HEK293 (cell line): ENCODE measurements around the gene CRTAP.

Source experiments
- CTCF ChIA-PET: fragments of 350-600 bp; formaldehyde crosslinking; extraction: SDS; loops from one replicate; lab custom pipeline; 2021; ENCODE audit warnings: antibody characterized with exemption; lab: Yijun Ruan, JAX
- POLR2A ChIA-PET: fragments of 300-600 bp; formaldehyde crosslinking; extraction: SDS; loops from one replicate; lab custom pipeline; 2020; ENCODE audit warnings: antibody characterized with exemption, inconsistent platforms; lab: Yijun Ruan, JAX
- H3K27ac ChIP-seq: fragments of 200-500 bp; sonication (Bioruptor generic); 2 replicates; pipeline ENCODE4 v1.5.1; 2014; ENCODE audit warnings: low read depth, low read length, control low read depth, inconsistent platforms; ENCODE audit errors: extremely low read depth
- H3K36me3 ChIP-seq, 2 experiments: fragments of 200-500 bp in 1 of 2; sonication (Bioruptor generic) in 1 of 2; 1 replicate in 1 of 2; 2 replicates in 1 of 2; pipeline ENCODE4 v1.5.1; 2014 to 2017; ENCODE audit warnings: inconsistent platforms in 2 of 2, low read length in 2 of 2; ENCODE audit not compliant: control insufficient read depth in 2 of 2, insufficient read depth in 1 of 2
- H3K4me1 ChIP-seq: fragments of 200-500 bp; sonication (Bioruptor generic); 2 replicates; pipeline ENCODE4 v1.5.1; 2014; ENCODE audit warnings: mild to moderate bottlenecking, low read length, inconsistent platforms; ENCODE audit not compliant: control insufficient read depth, insufficient read depth
- H3K4me3 ChIP-seq: 2 replicates; pipeline ENCODE4 v1.5.1; 2011; ENCODE audit warnings: low read depth, mild to moderate bottlenecking, control low read depth, low read length, moderate library complexity
- H3K9me3 ChIP-seq: fragments of 200-500 bp; sonication (Bioruptor generic); 2 replicates; pipeline ENCODE4 v1.5.1; 2014; ENCODE audit warnings: low read depth, low read length, inconsistent platforms; ENCODE audit not compliant: control insufficient read depth, insufficient read depth
- EGR2 ChIP-seq: fragments of 450-650 bp; formaldehyde crosslinking; IDR thresholded peaks from 2 replicates; pipeline ENCODE4 v1.5.1; 2016; ENCODE audit warnings: low read depth, missing biosample characterization, missing genetic modification characterization
- IKZF3 ChIP-seq: fragments of 450-650 bp; IDR thresholded peaks from 2 replicates; pipeline ENCODE4 v1.5.0; 2018; ENCODE audit warnings: missing biosample characterization, mild to moderate bottlenecking, missing genetic modification characterization, moderate library complexity
- KLF1 ChIP-seq: fragments of 450-650 bp; formaldehyde crosslinking; IDR thresholded peaks from 2 replicates; pipeline ENCODE4 v1.5.1; 2016; ENCODE audit warnings: missing biosample characterization, missing genetic modification characterization
- SP2 ChIP-seq: fragments of 450-650 bp; formaldehyde crosslinking; IDR thresholded peaks from 2 replicates; pipeline ENCODE4 v1.5.1; 2016; ENCODE audit warnings: missing biosample characterization, missing genetic modification characterization
- WT1 ChIP-seq: fragments of 450-650 bp; formaldehyde crosslinking; IDR thresholded peaks from 2 replicates; pipeline ENCODE4 v1.5.1; 2016; ENCODE audit warnings: missing biosample characterization, missing genetic modification characterization
- ZFP41 ChIP-seq: fragments of 450-650 bp; formaldehyde crosslinking; IDR thresholded peaks from 2 replicates; pipeline ENCODE4 v1.5.1; 2016; ENCODE audit warnings: missing biosample characterization, missing genetic modification characterization, borderline replicate concordance
- ZNF202 ChIP-seq: fragments of 450-650 bp; formaldehyde crosslinking; IDR thresholded peaks from 2 replicates; pipeline ENCODE4 v1.5.1; 2016; ENCODE audit warnings: missing biosample characterization, missing genetic modification characterization, borderline replicate concordance
- ZNF239 ChIP-seq: fragments of 450-650 bp; formaldehyde crosslinking; IDR thresholded peaks from 2 replicates; pipeline ENCODE4 v1.5.1; 2016; ENCODE audit warnings: missing biosample characterization, missing genetic modification characterization
- ZNF266 ChIP-seq: fragments of 450-650 bp; formaldehyde crosslinking; IDR thresholded peaks from 2 replicates; pipeline ENCODE4 v1.5.1; 2016; ENCODE audit warnings: missing biosample characterization, missing genetic modification characterization, low read depth
- ZNF274 ChIP-seq, 2 experiments: fragments of 200-500 bp in 1 of 2; fragments of 450-650 bp in 1 of 2; sonication (Bioruptor generic) in 1 of 2; formaldehyde crosslinking in 1 of 2; IDR thresholded peaks; 2 replicates each; pipeline versions ENCODE4 v1.5.1 to v1.6.1; 2014 to 2016; ENCODE audit warnings: borderline replicate concordance in 1 of 2, inconsistent platforms in 1 of 2, low read length in 1 of 2, missing biosample characterization in 1 of 2, missing genetic modification characterization in 1 of 2
- ZNF324 ChIP-seq: fragments of 450-650 bp; formaldehyde crosslinking; IDR thresholded peaks from 2 replicates; pipeline ENCODE4 v1.5.1; 2016; ENCODE audit warnings: missing biosample characterization, missing genetic modification characterization
- ZNF335 ChIP-seq: fragments of 450-650 bp; formaldehyde crosslinking; conservative IDR thresholded peaks from 2 replicates; pipeline ENCODE4 v1.5.1; 2016; ENCODE audit warnings: missing biosample characterization, missing genetic modification characterization
- ZNF404 ChIP-seq: fragments of 450-650 bp; formaldehyde crosslinking; IDR thresholded peaks from 2 replicates; pipeline ENCODE4 v1.5.1; 2017; ENCODE audit warnings: missing biosample characterization, missing genetic modification characterization
- ZNF514 ChIP-seq: fragments of 450-650 bp; formaldehyde crosslinking; IDR thresholded peaks from 2 replicates; pipeline ENCODE4 v1.5.1; 2016; ENCODE audit warnings: missing biosample characterization, missing genetic modification characterization
- ZNF544 ChIP-seq: fragments of 450-650 bp; formaldehyde crosslinking; IDR thresholded peaks from 2 replicates; pipeline ENCODE4 v1.5.0; 2017; ENCODE audit warnings: missing biosample characterization, missing genetic modification characterization
- ZNF571 ChIP-seq: fragments of 450-650 bp; formaldehyde crosslinking; IDR thresholded peaks from 2 replicates; pipeline ENCODE4 v1.5.0; 2017; ENCODE audit warnings: missing biosample characterization, missing genetic modification characterization
- ZNF596 ChIP-seq: fragments of 450-650 bp; IDR thresholded peaks from 2 replicates; pipeline ENCODE4 v1.5.0; 2018; ENCODE audit warnings: missing biosample characterization, mild to moderate bottlenecking, missing genetic modification characterization, moderate library complexity
- ZNF624 ChIP-seq: fragments of 450-650 bp; formaldehyde crosslinking; IDR thresholded peaks from 2 replicates; pipeline ENCODE4 v1.5.1; 2017; ENCODE audit warnings: missing biosample characterization, missing genetic modification characterization
- ZNF791 ChIP-seq: fragments of 450-650 bp; formaldehyde crosslinking; IDR thresholded peaks from 2 replicates; pipeline ENCODE4 v1.5.1; 2016; ENCODE audit warnings: missing biosample characterization, missing genetic modification characterization
- TF ChIP-seq, protein P1 (sequence below): fragments of 450-650 bp; formaldehyde crosslinking; IDR thresholded peaks from 2 replicates; pipeline ENCODE4 v1.5.1; 2016; ENCODE audit warnings: missing biosample characterization, missing genetic modification characterization
- TF ChIP-seq, protein P2 (sequence below): sonication (generic); formaldehyde crosslinking; IDR thresholded peaks from 2 replicates; pipeline ENCODE4 v1.8.1; 2022; ENCODE audit warnings: mild to moderate bottlenecking, moderate library complexity, missing genetic modification reagents
- TF ChIP-seq, protein P3 (sequence below): fragments of 450-650 bp; formaldehyde crosslinking; IDR thresholded peaks from 2 replicates; pipeline ENCODE4 v1.5.1; 2016; ENCODE audit warnings: missing biosample characterization, missing genetic modification characterization
- TF ChIP-seq, protein P4 (sequence below): fragments of 450-650 bp; formaldehyde crosslinking; IDR thresholded peaks from 2 replicates; pipeline ENCODE4 v1.5.1; 2017; ENCODE audit warnings: missing biosample characterization, missing genetic modification characterization
- TF ChIP-seq, protein P5 (sequence below): fragments of 450-650 bp; formaldehyde crosslinking; IDR thresholded peaks from 2 replicates; pipeline ENCODE4 v1.5.1; 2016; ENCODE audit warnings: missing biosample characterization, missing genetic modification characterization

The CRTAP gene

DNA sequence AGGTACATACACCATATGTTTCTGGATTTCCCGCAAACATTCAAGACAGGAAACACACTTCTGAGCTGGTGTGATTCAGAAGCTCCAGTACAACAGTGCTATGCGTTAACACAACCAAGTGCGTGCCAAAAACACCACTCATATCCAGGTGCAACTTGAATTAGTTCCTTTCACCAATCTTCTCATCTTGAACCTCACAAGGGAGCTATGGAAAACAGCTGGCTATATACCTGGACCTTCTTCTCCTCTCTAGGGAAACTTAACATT is 73.5 kb downstream of the CRTAP start (continued):
- TF ChIP-seq, protein P1, sequence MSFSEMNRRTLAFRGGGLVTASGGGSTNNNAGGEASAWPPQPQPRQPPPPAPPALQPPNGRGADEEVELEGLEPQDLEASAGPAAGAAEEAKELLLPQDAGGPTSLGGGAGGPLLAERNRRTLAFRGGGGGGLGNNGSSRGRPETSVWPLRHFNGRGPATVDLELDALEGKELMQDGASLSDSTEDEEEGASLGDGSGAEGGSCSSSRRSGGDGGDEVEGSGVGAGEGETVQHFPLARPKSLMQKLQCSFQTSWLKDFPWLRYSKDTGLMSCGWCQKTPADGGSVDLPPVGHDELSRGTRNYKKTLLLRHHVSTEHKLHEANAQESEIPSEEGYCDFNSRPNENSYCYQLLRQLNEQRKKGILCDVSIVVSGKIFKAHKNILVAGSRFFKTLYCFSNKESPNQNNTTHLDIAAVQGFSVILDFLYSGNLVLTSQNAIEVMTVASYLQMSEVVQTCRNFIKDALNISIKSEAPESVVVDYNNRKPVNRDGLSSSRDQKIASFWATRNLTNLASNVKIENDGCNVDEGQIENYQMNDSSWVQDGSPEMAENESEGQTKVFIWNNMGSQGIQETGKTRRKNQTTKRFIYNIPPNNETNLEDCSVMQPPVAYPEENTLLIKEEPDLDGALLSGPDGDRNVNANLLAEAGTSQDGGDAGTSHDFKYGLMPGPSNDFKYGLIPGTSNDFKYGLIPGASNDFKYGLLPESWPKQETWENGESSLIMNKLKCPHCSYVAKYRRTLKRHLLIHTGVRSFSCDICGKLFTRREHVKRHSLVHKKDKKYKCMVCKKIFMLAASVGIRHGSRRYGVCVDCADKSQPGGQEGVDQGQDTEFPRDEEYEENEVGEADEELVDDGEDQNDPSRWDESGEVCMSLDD (tag by site-specific recombination) = no peak
- TF ChIP-seq ZNF274 (IDR thresholded peaks at IDR 0.05; ENCODE audit: low read length) (no peak), ZNF274 (tag by site-specific recombination; IDR thresholded peaks at IDR 0.05; ENCODE audit: borderline replicate concordance) (no peak), WT1 (tag by site-specific recombination) (no peak), ZNF624 (no peak), ZNF571 (tag by site-specific recombination) (no peak)

DNA sequence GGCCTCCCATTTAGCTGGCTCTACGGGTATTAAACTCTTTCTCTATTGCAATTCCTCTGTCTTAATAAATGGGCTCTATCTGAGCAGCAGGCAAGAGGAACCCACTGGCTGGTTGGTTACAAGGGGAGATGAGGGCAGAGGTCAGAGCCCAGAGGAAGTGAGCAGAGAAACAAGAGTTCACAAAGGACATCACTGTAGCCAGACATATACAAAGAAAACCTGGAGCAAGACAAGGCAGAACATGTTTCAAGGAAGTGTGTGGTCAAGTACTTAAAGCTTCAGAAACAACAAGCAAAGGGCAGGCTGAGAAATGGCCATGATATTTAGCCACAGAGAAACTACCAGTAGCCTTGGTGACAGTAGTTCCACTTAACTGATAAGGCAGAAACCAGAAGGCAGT is 80.5 kb downstream of the CRTAP start:
- ChIA-PET POLR2A (no interaction called here), CTCF (no interaction called here)
- no peaks in the 10 kb centered on the region for H3K36me3 ChIP-seq
- TF ChIP-seq ZFP41 (tag by site-specific recombination) (no peak), ZNF544 (tag by site-specific recombination) (no peak)
- no peak overlapping the region for H3K27ac ChIP-seq
- no peaks in the 10 kb centered on the region for H3K9me3 ChIP-seq
- no peaks in the 10 kb centered on the region for H3K4me1 ChIP-seq
- H3K4me3 ChIP-seq = no peak overlapping the region

DNA sequence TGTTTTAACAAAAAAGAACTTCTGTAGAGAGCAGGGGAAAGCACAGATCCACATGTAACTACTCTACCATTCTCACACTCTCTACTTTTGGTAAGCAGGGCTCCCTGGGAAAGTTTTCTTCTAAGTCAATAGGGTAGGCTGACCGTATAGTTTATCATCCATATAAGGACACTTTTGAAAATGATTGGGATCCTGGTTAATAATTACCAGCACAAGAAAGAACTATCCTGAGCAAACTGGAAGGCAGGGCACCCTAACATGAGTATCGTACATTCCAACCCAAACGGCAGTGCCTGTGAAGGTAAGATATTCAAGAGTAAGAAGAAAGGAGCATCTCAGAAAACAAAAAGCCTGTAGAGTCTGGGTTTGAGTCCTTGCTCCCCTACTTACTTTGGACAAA is 82.7 kb downstream of the CRTAP start:
- POLR2A ChIA-PET = no interaction called here
- CTCF ChIA-PET = interaction anchor here (0.8 kb wide), 1 partner anchor 176 kb away, joined by 3 read pairs; no protein-coding TSS in a partner anchor
- H3K4me3 ChIP-seq = no peak overlapping the region
- H3K4me1 ChIP-seq = no peaks in the 10 kb centered on the region
- H3K36me3 ChIP-seq = peaks cover 0 to 4% of the 10 kb centered on the region in 2 experiments; a peak in 1 of 3 replicates
- H3K27ac ChIP-seq = no peak overlapping the region
- TF ChIP-seq ZNF596 (tag by site-specific recombination) = no peak
- TF ChIP-seq, protein P2, sequence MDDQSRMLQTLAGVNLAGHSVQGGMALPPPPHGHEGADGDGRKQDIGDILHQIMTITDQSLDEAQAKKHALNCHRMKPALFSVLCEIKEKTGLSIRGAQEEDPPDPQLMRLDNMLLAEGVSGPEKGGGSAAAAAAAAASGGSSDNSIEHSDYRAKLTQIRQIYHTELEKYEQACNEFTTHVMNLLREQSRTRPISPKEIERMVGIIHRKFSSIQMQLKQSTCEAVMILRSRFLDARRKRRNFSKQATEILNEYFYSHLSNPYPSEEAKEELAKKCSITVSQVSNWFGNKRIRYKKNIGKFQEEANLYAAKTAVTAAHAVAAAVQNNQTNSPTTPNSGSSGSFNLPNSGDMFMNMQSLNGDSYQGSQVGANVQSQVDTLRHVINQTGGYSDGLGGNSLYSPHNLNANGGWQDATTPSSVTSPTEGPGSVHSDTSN (CRISPR knock-in tag) = no peak
- no peak for TF ChIP-seq ZNF514
- TF ChIP-seq ZNF266 = no peak
- TF ChIP-seq SP2 (tag by site-specific recombination) = no peak
- no peak for TF ChIP-seq ZNF324 (tag by site-specific recombination)
- TF ChIP-seq ZNF239 (tag by site-specific recombination) = no peak
- TF ChIP-seq, protein P3, sequence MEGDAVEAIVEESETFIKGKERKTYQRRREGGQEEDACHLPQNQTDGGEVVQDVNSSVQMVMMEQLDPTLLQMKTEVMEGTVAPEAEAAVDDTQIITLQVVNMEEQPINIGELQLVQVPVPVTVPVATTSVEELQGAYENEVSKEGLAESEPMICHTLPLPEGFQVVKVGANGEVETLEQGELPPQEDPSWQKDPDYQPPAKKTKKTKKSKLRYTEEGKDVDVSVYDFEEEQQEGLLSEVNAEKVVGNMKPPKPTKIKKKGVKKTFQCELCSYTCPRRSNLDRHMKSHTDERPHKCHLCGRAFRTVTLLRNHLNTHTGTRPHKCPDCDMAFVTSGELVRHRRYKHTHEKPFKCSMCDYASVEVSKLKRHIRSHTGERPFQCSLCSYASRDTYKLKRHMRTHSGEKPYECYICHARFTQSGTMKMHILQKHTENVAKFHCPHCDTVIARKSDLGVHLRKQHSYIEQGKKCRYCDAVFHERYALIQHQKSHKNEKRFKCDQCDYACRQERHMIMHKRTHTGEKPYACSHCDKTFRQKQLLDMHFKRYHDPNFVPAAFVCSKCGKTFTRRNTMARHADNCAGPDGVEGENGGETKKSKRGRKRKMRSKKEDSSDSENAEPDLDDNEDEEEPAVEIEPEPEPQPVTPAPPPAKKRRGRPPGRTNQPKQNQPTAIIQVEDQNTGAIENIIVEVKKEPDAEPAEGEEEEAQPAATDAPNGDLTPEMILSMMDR = no peak
- TF ChIP-seq, protein P4, sequence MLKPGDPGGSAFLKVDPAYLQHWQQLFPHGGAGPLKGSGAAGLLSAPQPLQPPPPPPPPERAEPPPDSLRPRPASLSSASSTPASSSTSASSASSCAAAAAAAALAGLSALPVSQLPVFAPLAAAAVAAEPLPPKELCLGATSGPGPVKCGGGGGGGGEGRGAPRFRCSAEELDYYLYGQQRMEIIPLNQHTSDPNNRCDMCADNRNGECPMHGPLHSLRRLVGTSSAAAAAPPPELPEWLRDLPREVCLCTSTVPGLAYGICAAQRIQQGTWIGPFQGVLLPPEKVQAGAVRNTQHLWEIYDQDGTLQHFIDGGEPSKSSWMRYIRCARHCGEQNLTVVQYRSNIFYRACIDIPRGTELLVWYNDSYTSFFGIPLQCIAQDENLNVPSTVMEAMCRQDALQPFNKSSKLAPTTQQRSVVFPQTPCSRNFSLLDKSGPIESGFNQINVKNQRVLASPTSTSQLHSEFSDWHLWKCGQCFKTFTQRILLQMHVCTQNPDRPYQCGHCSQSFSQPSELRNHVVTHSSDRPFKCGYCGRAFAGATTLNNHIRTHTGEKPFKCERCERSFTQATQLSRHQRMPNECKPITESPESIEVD = no peak
- TF ChIP-seq ZNF335 (tag by site-specific recombination) = no peak
- no peak for TF ChIP-seq ZNF202 (tag by site-specific recombination)
- no peak for TF ChIP-seq IKZF3 (tag by site-specific recombination)
- TF ChIP-seq EGR2 = no peak
- no peak for TF ChIP-seq ZNF404
- no peak for TF ChIP-seq KLF1 (tag by site-specific recombination)
- TF ChIP-seq ZNF791 (tag by site-specific recombination) = no peak
- TF ChIP-seq, protein P5, sequence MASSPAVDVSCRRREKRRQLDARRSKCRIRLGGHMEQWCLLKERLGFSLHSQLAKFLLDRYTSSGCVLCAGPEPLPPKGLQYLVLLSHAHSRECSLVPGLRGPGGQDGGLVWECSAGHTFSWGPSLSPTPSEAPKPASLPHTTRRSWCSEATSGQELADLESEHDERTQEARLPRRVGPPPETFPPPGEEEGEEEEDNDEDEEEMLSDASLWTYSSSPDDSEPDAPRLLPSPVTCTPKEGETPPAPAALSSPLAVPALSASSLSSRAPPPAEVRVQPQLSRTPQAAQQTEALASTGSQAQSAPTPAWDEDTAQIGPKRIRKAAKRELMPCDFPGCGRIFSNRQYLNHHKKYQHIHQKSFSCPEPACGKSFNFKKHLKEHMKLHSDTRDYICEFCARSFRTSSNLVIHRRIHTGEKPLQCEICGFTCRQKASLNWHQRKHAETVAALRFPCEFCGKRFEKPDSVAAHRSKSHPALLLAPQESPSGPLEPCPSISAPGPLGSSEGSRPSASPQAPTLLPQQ (tag by site-specific recombination) = no peak
- no peaks in the 10 kb centered on the region for H3K9me3 ChIP-seq
